HepG2 (cell line): Measurements from ENCODE around the gene PCCB. TPM values are rescaled to one million over a fixed set of nuclear protein-coding genes. Genes with fewer than 3 reads are reported as not detected.

ENCODE experiments used
- ATAC-seq: fragments of 200-7000 bp; cut with Tn5 transposase; 3 replicates; pipeline ENCODE4 v1.9.1; 2020; ENCODE audit warnings: mild to moderate bottlenecking, moderate library complexity
- BruUV-seq: library from RNA; stranded (reverse); fragments of 400-500 nt; replicated peaks from 2 replicates; lab custom pipeline; 2021; lab: Mats Ljungman, UMichigan
- CTCF ChIA-PET: fragments of 300-600 bp; formaldehyde crosslinking; extraction: SDS; loops from one replicate; lab custom pipeline; 2021; ENCODE audit warnings: low total read pairs, inconsistent platforms, low intra/inter-chr PET ratio; lab: Yijun Ruan, JAX
- POLR2A ChIA-PET: fragments of 350-600 bp; sonication (Branson Sonifier 250); formaldehyde crosslinking; loops from one replicate; lab custom pipeline; 2020; ENCODE audit warnings: antibody characterized with exemption, inconsistent platforms; lab: Yijun Ruan, JAX
- DNase-seq: peaks from one replicate; pipeline ENCODE4 v3.0.0-alpha.2; 2015; ENCODE audit warnings: low spot score
- FAIRE-seq: peaks from 3 replicates; lab custom pipeline; 2011; peaks lifted over from hg19 to GRCh38; lab: Jason Lieb, UNC
- H2AFZ ChIP-seq: one replicate; pipeline ENCODE4 v1.6.1; 2011; ENCODE audit warnings: low read length, inconsistent platforms
- H3K27ac ChIP-seq: fragments of 300-600 bp; 3 replicates; pipeline ENCODE4 v1.8.0; 2011; ENCODE audit warnings: mixed run types, mild to moderate bottlenecking, mixed read lengths, low read length, inconsistent platforms; ENCODE audit not compliant: insufficient read depth; ENCODE audit errors: extremely low read length
- H3K27me3 ChIP-seq, 2 experiments: fragments of 200-600 bp in 1 of 2; 2 replicates in 1 of 2; 3 replicates in 1 of 2; pipeline versions ENCODE4 v1.6.0 to v1.8.0; 2011; ENCODE audit warnings: low read length in 2 of 2, mild to moderate bottlenecking in 2 of 2, moderate library complexity in 2 of 2, inconsistent platforms in 1 of 2; ENCODE audit not compliant: insufficient read depth in 2 of 2, control insufficient read depth in 1 of 2
- H3K36me3 ChIP-seq, 2 experiments: fragments of 200-600 bp in 1 of 2; replicated peaks in 1 of 2; 2 replicates in 1 of 2; 3 replicates in 1 of 2; pipeline versions ENCODE4 v1.5.1 to v1.8.0; 2011; ENCODE audit warnings: low read length in 2 of 2, inconsistent platforms in 1 of 2; ENCODE audit not compliant: insufficient read depth in 2 of 2, control insufficient read depth in 1 of 2
- H3K4me1 ChIP-seq: 2 replicates; pipeline ENCODE4 v1.5.1; 2012; ENCODE audit warnings: low read length, inconsistent platforms; ENCODE audit not compliant: insufficient read depth
- H3K4me2 ChIP-seq: 2 replicates; pipeline ENCODE4 v1.6.0; 2011; ENCODE audit warnings: low read depth, low read length, inconsistent platforms
- H3K4me3 ChIP-seq, 3 experiments: fragments of 200-600 bp in 1 of 3; sonication (generic), shearing (Covaris generic) in 1 of 3; replicated peaks in 1 of 3; 2 replicates each; pipeline ENCODE4 v1.5.1; 2011 to 2016; ENCODE audit warnings: low read length in 3 of 3, inconsistent platforms in 2 of 3, low read depth in 2 of 3, mild to moderate bottlenecking in 2 of 3, control low read depth in 1 of 3, mixed read lengths in 1 of 3; ENCODE audit not compliant: insufficient read depth in 1 of 3
- H3K79me2 ChIP-seq: one replicate; pipeline ENCODE4 v1.6.1; 2011; ENCODE audit warnings: low read length, inconsistent platforms; ENCODE audit not compliant: insufficient read depth
- H3K9ac ChIP-seq: 2 replicates; pipeline ENCODE4 v1.6.0; 2011; ENCODE audit warnings: mild to moderate bottlenecking, low read depth, low read length, inconsistent platforms; ENCODE audit not compliant: insufficient read depth
- H3K9me3 ChIP-seq: 2 replicates; pipeline ENCODE4 v1.5.1; 2012; ENCODE audit warnings: mild to moderate bottlenecking, low read length
- H4K20me1 ChIP-seq: 2 replicates; pipeline ENCODE4 v1.6.0; 2011; ENCODE audit warnings: inconsistent platforms, mild to moderate bottlenecking, low read length, moderate library complexity; ENCODE audit not compliant: insufficient read depth
- DMAP1 ChIP-seq: IDR thresholded peaks from 2 replicates; pipeline ENCODE4 v1.6.1; 2016
- FOXO1 ChIP-seq: sonication (generic); formaldehyde crosslinking; IDR thresholded peaks from 2 replicates; pipeline ENCODE4 v1.4.0; 2020; ENCODE audit warnings: missing genetic modification reagents
- HHEX ChIP-seq: IDR thresholded peaks from 2 replicates; pipeline ENCODE4 v1.6.1; 2016; ENCODE audit warnings: control low read depth
- NFIC ChIP-seq: IDR thresholded peaks from 2 replicates; pipeline ENCODE4 v1.6.1; 2012; ENCODE audit warnings: mild to moderate bottlenecking, low read length, inconsistent platforms
- SNAPC5 ChIP-seq: sonication (generic); formaldehyde crosslinking; IDR thresholded peaks from 2 replicates; pipeline ENCODE4 v1.8.1; 2023; ENCODE audit warnings: mild to moderate bottlenecking, missing genetic modification reagents, borderline replicate concordance
- TFE3 ChIP-seq: IDR thresholded peaks from 2 replicates; pipeline ENCODE4 v1.6.1; 2016
- ZFAT ChIP-seq: sonication (generic); formaldehyde crosslinking; conservative IDR thresholded peaks from 2 replicates; pipeline ENCODE4 v1.8.1; 2023; ENCODE audit warnings: missing genetic modification reagents, inconsistent platforms
- ZNF282 ChIP-seq: fragments of 450-650 bp; IDR thresholded peaks from 2 replicates; pipeline ENCODE4 v1.6.1; 2018; ENCODE audit not compliant: partially characterized antibody
- ZNF670 ChIP-seq: sonication (generic); formaldehyde crosslinking; IDR thresholded peaks from 2 replicates; pipeline ENCODE4 v1.8.0; 2022; ENCODE audit warnings: mild to moderate bottlenecking, missing genetic modification reagents, borderline replicate concordance
- ZNF687 ChIP-seq: sonication (generic); formaldehyde crosslinking; IDR thresholded peaks from 2 replicates; pipeline ENCODE4 v1.5.1; 2020; ENCODE audit warnings: mild to moderate bottlenecking, missing genetic modification reagents, moderate library complexity
- ZNF780A ChIP-seq: sonication (generic); formaldehyde crosslinking; IDR thresholded peaks from 2 replicates; pipeline ENCODE4 v1.8.0; 2022; ENCODE audit warnings: mild to moderate bottlenecking, missing genetic modification reagents, moderate library complexity
- WGBS: methylation state at CpG from one replicate; pipeline ENCODE4 v1.1.6; 2017; ENCODE audit warnings: low lambda C conversion rate; 5-methylcytosine and 5-hydroxymethylcytosine counted together
- in situ Hi-C: cut with HindIII; loops from 2 replicates; pipeline ENCODE4 v1.10.0; 2017; ENCODE audit warnings: low pct_unique_long_range_greater_than_20kb; ENCODE audit not compliant: extremely low pct_ligation_motif_present
- intact Hi-C: fragments of 100-400 bp; cut with micrococcal nuclease; formaldehyde crosslinking; loops from one replicate; pipeline ENCODE4 v1.10.0; 2022; ENCODE audit not compliant: unreplicated experiment
- polyA plus RNA-seq, 8 experiments: library from polyadenylated mRNA; depleted of rRNA in 3 of 8; stranded (reverse) in 7 of 8; unstranded in 1 of 8; fragments of >200 nt; fragmentation: Illumina TruSeq in 4 of 8; extraction: Trizol in 4 of 8; gene quantifications; 2 replicates each; pipeline versions ENCODE4 v1.2.1 to v1.2.3, GENCODE V29; 2011 to 2016; ENCODE audit warnings: low read depth in 4 of 8, missing spikeins in 1 of 8, mixed read lengths in 1 of 8; ENCODE audit not compliant: insufficient read depth in 1 of 8
- total RNA-seq, 5 experiments: library from RNA; depleted of rRNA; stranded (reverse); fragments of >200 nt; fragmentation: Illumina TruSeq; extraction: Trizol; gene quantifications; 2 replicates each; pipeline ENCODE4 v1.2.3, GENCODE V29; 2016; ENCODE audit warnings: low read depth in 1 of 5

The PCCB gene
- total and polyA plus RNA-seq, 2 of the 13 experiments (the other 11 are each of a cell fraction or from before 2014, with no cell fraction given), result 84.1 to 88.7 TPM

- H2AFZ ChIP-seq, result no peak overlapping the region
- intact Hi-C loops, result loop anchor here (5.0 kb wide), 1 partner anchor 494 kb away; the partner anchor contains the start of gene STAG1
- H3K9me3 ChIP-seq, result no peaks in the 10 kb centered on the region
- ATAC-seq (no peak), FAIRE-seq (no peak), DNase-seq (no peak)
- H3K9ac ChIP-seq, result no peak overlapping the region
- peaks cover 22% of the 10 kb centered on the region for H3K4me1 ChIP-seq
- peaks cover 13 to 51% of the 10 kb centered on the region in 2 experiments for H3K36me3 ChIP-seq
- H3K27me3 ChIP-seq, result no peaks in the 10 kb centered on the region
- 95% methylated on average over 2 of the region's 2 CpGs for WGBS
- no peaks in the 10 kb centered on the region for H4K20me1 ChIP-seq
- ChIA-PET POLR2A (interaction anchor here (1.0 kb wide), 1 partner anchor 11 kb away, joined by 3 read pairs; no protein-coding TSS in a partner anchor), CTCF (no interaction called here)
- H3K27ac ChIP-seq, result no peak overlapping the region
- in situ Hi-C loops, result no loop called here
- H3K4me2 ChIP-seq, result no peak overlapping the region
- TF ChIP-seq ZNF670 (CRISPR knock-in tag) (no peak), ZFAT (CRISPR knock-in tag) (no peak), NFIC (no peak), ZNF780A (CRISPR knock-in tag) (no peak), FOXO1 (CRISPR knock-in tag) (no peak), TFE3 (no peak), DMAP1 (CRISPR knock-in tag) (no peak), HHEX (CRISPR knock-in tag) (no peak), SNAPC5 (no peak), ZNF282 (no peak), ZNF687 (CRISPR knock-in tag) (no peak)
- no peak overlapping the region for H3K4me3 ChIP-seq
- no TSS peak for BruUV-seq
- peaks cover 19% of the 10 kb centered on the region for H3K79me2 ChIP-seq
Observed at GRCh38 chr3:136258199-136258598, 8.1 kb downstream of the PCCB start.
